Small intestine (tissue), 7 donors: ENCODE results near the gene CNTFR. TPM values are rescaled to one million over a fixed set of nuclear protein-coding genes. Genes with fewer than 3 reads are reported as not detected.

Source experiments
- DNase-seq, 2 donors: peaks; one replicate each; pipeline versions ENCODE4 v3.0.0 to v3.0.0-alpha.2; 2013
- FAIRE-seq: peaks from 2 replicates; lab custom pipeline; 2012; peaks lifted over from hg19 to GRCh38; lab: Jason Lieb, UNC
- H3K27ac ChIP-seq, 3 donors: one replicate each; pipeline ENCODE4 v1.5.1; 2013; ENCODE audit warnings: low read length in 2 of 3, mild to moderate bottlenecking in 2 of 3, control low read depth in 1 of 3, inconsistent platforms in 1 of 3, low read depth in 1 of 3, moderate library complexity in 1 of 3
- H3K27me3 ChIP-seq, 3 donors: one replicate each; pipeline ENCODE4 v1.6.1; 2013; ENCODE audit warnings: low read length in 3 of 3, inconsistent platforms in 1 of 3; ENCODE audit not compliant: control insufficient read depth in 3 of 3, insufficient read depth in 3 of 3
- H3K36me3 ChIP-seq, 3 donors: one replicate each; pipeline ENCODE4 v1.6.1; 2013; ENCODE audit warnings: low read length in 3 of 3, inconsistent platforms in 1 of 3, low read depth in 1 of 3, mild to moderate bottlenecking in 1 of 3, moderate library complexity in 1 of 3; ENCODE audit not compliant: control insufficient read depth in 3 of 3, insufficient read depth in 2 of 3
- H3K4me1 ChIP-seq, 3 donors: one replicate each; pipeline ENCODE4 v1.6.1; 2013; ENCODE audit warnings: low read length in 2 of 3, inconsistent platforms in 1 of 3, low read depth in 1 of 3, mild to moderate bottlenecking in 1 of 3, moderate library complexity in 1 of 3; ENCODE audit not compliant: control insufficient read depth in 3 of 3, insufficient read depth in 2 of 3
- H3K4me3 ChIP-seq, 3 donors: one replicate each; pipeline ENCODE4 v1.5.1; 2013; ENCODE audit warnings: low read length in 3 of 3, control low read depth in 1 of 3, inconsistent platforms in 1 of 3, low read depth in 1 of 3, mild to moderate bottlenecking in 1 of 3, moderate library complexity in 1 of 3
- H3K9me3 ChIP-seq, 2 donors: one replicate each; pipeline ENCODE4 v1.6.1; 2013; ENCODE audit warnings: low read depth in 1 of 2, low read length in 1 of 2; ENCODE audit not compliant: control insufficient read depth in 2 of 2, insufficient read depth in 1 of 2
- WGBS, 3 donors: extraction: QIAGEN DNeasy Blood & Tissue Kit; methylation state at CpG; one replicate each; pipeline ENCODE4 v1.1.7; 2013; 5-methylcytosine and 5-hydroxymethylcytosine counted together
- polyA plus RNA-seq, 4 donors: library from polyadenylated mRNA; stranded (reverse) in 3 of 4; unstranded in 1 of 4; fragments of 200-250 nt in 3 of 4; fragments of 120-200 nt in 1 of 4; gene quantifications; one replicate each; pipeline versions ENCODE4 v1.2.1 to v1.2.3, GENCODE V29; 2013
- donor health status: healthy with polysubstance abuse.
- donor health status: control.
- donor health status: control.
- donor health status: Bipolar disorder and iron deficiency.
- donor health status: healthy.

Gene CNTFR
- polyA plus RNA-seq, 4 donors: 1.1 to 9.3 (median 5.9) TPM

GRCh38 chr9:34599546-34599945, 10.0 kb upstream of the CNTFR start:
- Histone ChIP-seq H3K4me3 (no peak overlapping the region), H3K4me1 (no peaks in the 10 kb centered on the region), H3K36me3 (no peaks in the 10 kb centered on the region), H3K9me3 (no peaks in the 10 kb centered on the region), H3K27ac (no peak overlapping the region), H3K27me3 (peaks cover 0 to 20% (median 0%) of the 10 kb centered on the region in 3 donors)
- no peak for FAIRE-seq
- WGBS, 3 donors: 29 to 54% (median 45%) methylated on average over 1 of the region's 1 CpG
- no peak for DNase-seq

GRCh38 chr9:34594177-34594576, 4.7 kb upstream of the CNTFR start:
- 68 to 88% (median 70%) methylated on average over 9 of the region's 9 CpGs for WGBS, 3 donors
- Histone ChIP-seq H3K27ac (no peak overlapping the region), H3K36me3 (no peaks in the 10 kb centered on the region), H3K27me3 (peaks cover 2 to 55% (median 8%) of the 10 kb centered on the region in 3 donors), H3K4me3 (no peak overlapping the region), H3K9me3 (no peaks in the 10 kb centered on the region), H3K4me1 (peaks cover 5 to 22% (median 8%) of the 10 kb centered on the region in 3 donors)
- DNase-seq (no peak), FAIRE-seq (no peak)

- no peak for FAIRE-seq
- Histone ChIP-seq H3K27me3 (peaks cover 3 to 66% (median 16%) of the 10 kb centered on the region in 3 donors), H3K4me3 (no peak overlapping the region), H3K27ac (no peak overlapping the region), H3K36me3 (no peaks in the 10 kb centered on the region), H3K4me1 (peaks cover 5 to 28% (median 8%) of the 10 kb centered on the region in 3 donors), H3K9me3 (no peaks in the 10 kb centered on the region)
- WGBS, 3 donors: 3 to 8% (median 6%) methylated on average over 22 to 26 of the region's 26 CpGs
- peak in 1 of 2 donors; percentile 26 for DNase-seq
Observed at GRCh38 chr9:34592895-34593601, 3.5 kb upstream of the CNTFR start.

GRCh38 chr9:34591917-34592866, 2.7 kb upstream of the CNTFR start:
- no peak for DNase-seq
- 10 to 23% (median 19%) methylated on average over 16 of the region's 16 CpGs for WGBS, 3 donors
- Histone ChIP-seq H3K4me3 (peak overlapping the region in 1 of 3 donors; percentile 47), H3K9me3 (no peaks in the 10 kb centered on the region), H3K27ac (no peak overlapping the region), H3K27me3 (peaks cover 3 to 72% (median 23%) of the 10 kb centered on the region in 3 donors), H3K4me1 (peaks cover 5 to 28% (median 8%) of the 10 kb centered on the region in 3 donors), H3K36me3 (no peaks in the 10 kb centered on the region)
- no peak for FAIRE-seq

GRCh38 chr9:34591248-34591916, 1.9 kb upstream of the CNTFR start:
- Histone ChIP-seq H3K4me1 (peaks cover 5 to 28% (median 8%) of the 10 kb centered on the region in 3 donors), H3K9me3 (no peaks in the 10 kb centered on the region), H3K27ac (no peak overlapping the region), H3K36me3 (no peaks in the 10 kb centered on the region), H3K27me3 (peaks cover 3 to 77% (median 28%) of the 10 kb centered on the region in 3 donors), H3K4me3 (peak overlapping the region in 2 of 3 donors; percentile 11 to 47)
- peak; percentile 73 to 87 for DNase-seq
- FAIRE-seq: no peak
- 3 to 7% (median 4%) methylated on average over 49 to 60 of the region's 60 CpGs for WGBS, 3 donors

- no peak overlapping the region for H3K27ac ChIP-seq
- no peaks in the 10 kb centered on the region for H3K9me3 ChIP-seq
- peaks cover 5 to 28% (median 8%) of the 10 kb centered on the region in 3 donors for H3K4me1 ChIP-seq
- no peaks in the 10 kb centered on the region for H3K36me3 ChIP-seq
- FAIRE-seq: no peak
- WGBS, 3 donors: 4 to 15% (median 8%) methylated on average over 39 to 40 of the region's 40 CpGs
- DNase-seq: peak; percentile 51 to 76
- H3K27me3 ChIP-seq: peaks cover 9 to 85% (median 35%) of the 10 kb centered on the region in 3 donors
- peak overlapping the region in 2 of 3 donors; percentile 18 to 47 for H3K4me3 ChIP-seq
Observed at GRCh38 chr9:34590381-34591247, 1.1 kb upstream of the CNTFR start.

GRCh38 chr9:34588671-34589635, 571 bp downstream of the CNTFR start:
- FAIRE-seq (no peak), DNase-seq (peak in 1 of 2 donors; percentile 32)
- peaks cover 9 to 93% (median 39%) of the 10 kb centered on the region in 3 donors for H3K27me3 ChIP-seq
- peak overlapping the region in 2 of 3 donors; percentile 43 to 55 for H3K4me3 ChIP-seq
- no peak overlapping the region for H3K27ac ChIP-seq
- peaks cover 5 to 28% (median 8%) of the 10 kb centered on the region in 3 donors for H3K4me1 ChIP-seq
- H3K9me3 ChIP-seq: no peaks in the 10 kb centered on the region
- H3K36me3 ChIP-seq: no peaks in the 10 kb centered on the region
- WGBS, 3 donors: 2 to 4% (median 3%) methylated on average over 54 to 86 of the region's 86 CpGs
